OCI-M2 (cell line): ENCODE results near the gene NELFCD.

Experiments used
- DNase-seq: peaks from one replicate; lab custom pipeline; 2025; ENCODE audit not compliant: unreplicated experiment; lab: John Stamatoyannopoulos, UW

NELFCD gene

DNA sequence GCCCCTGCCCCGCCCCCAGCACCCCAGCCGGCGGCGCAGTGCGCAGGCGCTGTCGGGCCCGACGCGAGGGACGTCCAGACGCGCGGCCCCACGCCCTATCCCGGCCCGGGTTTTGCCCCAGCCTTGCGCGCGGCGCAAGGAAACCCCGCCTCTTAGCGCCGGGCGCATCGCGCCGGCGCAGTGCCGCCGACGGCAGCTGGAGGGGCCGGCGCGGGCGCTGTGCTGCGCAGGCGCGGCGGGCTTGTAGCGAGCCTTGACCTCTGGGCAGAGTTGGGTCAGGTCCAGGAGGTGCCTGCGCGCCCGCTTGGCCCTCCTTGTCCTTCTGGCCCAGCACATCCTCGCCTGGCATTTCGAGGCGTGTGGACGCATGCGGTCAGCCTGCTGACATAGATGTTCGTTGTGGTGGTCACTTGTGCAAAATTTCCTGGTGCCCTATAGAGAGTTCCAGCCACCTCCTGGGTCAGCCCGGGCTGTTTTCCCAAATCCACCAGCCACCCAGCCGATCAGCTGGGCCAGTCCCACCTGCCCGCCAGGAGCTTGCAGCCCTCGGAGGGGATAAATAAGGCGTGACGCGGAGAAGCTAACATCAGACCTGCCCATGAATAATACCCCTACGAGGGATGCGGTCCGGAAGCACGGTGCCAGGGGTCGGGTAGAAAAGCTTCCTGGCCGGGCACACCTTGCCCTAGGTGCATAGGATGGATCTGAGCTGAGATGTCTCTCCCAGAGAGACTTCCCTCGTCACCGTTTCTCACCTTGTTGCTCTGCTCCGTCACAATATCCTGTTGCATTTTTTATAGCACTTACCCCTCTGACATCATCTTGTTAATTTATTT is 62.0 kb downstream of the NELFCD start:
- peak; percentile 37 for DNase-seq

DNA sequence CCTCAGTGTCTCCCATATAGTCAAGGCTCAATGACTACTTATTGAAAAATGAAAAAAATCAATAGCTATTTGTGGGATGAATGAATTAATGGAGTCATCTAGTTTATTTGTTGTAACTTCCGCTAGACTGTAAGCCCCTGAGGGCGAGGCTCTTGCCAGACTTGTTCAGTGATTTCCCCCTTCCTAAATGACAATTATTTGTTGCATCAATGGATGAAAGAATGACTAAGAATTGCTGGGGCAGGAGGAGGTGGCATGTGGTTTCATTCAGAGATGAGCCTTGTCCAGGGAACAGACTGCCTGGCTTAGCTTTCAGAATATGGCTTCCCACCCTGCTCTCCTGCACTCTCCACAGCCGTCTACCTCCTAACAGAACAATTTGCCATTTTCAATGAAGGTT is 62.6 kb downstream of the NELFCD start:
- no peak for DNase-seq

- no peak for DNase-seq
Observed at GRCh38 chr20:59044295-59044694, 63.2 kb downstream of the NELFCD start.
